G401.6 (cell line): ENCODE data around the gene RFX2.

Source experiments
- FAIRE-seq: peaks from 2 replicates; lab custom pipeline; 2012; peaks lifted over from hg19 to GRCh38; lab: Jason Lieb, UNC

The RFX2 gene

DNA sequence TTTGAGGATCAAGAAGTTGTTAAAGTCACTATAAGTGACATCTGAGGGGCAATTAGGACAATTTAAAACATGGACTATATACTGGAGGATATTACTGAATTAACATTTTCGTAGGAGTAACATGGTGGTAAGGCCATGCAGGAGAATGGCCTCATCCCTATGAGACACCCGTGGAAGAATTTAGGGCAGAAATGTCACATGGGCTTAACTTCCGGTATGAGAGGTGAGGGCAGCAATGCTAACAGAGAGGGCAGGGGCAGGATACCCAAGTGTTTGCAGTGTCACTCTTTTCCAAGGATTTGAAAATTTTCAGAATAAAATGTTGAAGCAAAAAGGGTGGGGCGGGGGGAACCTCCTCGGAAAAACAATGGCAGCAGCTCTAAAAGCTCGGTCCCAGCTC is 156.0 kb downstream of the RFX2 start:
- no peak for FAIRE-seq

DNA sequence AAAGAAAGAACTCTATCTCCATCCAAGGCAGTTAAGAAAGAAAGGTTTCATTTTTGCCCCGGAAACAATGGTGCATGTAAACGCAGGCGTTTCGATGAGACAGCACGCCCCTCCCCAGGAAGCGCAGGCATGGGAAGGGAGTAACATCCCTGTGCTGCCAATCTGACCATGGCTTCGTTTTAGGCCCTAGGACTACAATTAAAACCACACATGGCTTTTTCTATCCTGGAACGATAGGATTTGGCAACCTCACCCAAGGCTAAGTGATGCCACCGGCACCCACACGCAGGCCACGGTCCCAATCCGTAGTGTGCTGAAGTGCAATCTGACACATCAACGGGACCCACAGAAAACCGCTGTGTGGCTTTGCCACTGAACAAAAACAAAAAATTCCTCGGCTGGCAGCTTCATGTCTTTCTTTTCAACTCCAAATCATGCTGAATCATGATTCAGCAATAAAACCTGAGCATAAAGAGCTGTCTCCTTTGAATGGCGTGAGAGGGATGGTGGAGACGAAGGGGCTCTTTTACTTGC is 156.6 kb downstream of the RFX2 start:
- FAIRE-seq = no peak

DNA sequence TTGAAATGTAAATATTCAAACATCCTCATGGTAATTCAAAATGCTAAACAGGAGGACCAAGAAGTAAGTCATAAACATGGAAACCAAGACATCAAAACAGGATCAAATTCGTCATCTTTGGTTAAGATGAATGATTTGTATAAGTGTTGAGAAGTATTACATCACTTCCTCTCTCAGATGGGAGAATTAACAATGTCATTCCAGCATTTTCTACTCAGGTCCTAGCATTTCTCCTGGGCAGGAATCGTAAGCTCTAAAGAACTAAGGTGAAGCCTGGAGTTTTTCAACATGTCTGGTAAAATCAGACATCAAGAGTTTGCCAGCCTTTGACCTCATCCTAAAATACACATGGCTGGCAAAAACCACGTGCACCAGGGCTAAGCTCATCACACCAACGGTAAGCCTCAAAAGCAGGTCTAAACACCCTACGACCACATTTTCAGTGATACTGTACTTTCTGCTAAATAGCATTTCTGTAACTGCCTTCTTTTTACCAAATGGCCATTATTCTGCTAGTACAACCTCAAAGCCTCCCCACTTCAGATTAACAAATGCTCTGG is 157.2 kb downstream of the RFX2 start:
- no peak for FAIRE-seq

DNA sequence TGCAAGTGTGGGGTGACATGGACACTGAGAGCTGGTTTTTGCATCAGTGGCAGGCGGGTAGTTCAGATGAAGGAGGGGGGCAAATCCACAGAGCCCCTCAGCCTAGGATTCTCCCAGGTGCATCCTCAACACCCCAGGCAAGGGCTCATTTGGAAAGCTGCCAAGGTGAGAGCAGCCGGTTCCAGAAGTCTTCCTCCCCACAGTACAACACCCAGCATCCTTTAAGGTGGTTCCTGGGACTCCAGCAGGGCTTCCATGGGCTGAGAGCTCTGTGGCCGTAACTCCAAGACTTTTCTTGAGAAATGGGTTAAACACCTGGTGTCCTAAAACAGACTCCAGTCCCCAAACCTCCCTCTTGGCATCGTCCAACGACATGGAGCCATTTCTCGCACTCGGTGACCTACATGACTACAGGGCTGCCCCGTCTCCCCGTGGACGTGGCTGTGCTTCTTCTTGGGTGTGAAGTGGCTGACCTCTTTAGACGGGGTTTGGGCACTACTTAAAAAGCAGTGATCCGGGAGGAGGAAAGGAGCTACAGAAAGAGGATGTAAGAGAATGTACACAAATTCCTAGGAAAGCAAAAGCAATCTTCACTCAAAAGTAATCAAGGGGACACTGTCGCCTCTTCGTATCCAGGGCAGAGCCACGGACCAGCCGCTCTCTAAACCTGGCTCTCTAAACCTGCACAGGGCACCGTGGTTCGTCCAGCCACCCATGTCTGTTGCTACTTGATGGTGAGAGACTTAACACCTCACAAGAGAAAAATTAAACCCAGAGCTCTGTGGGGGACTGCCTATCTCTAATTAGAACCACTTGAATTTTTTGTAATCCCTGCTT is 157.9 kb downstream of the RFX2 start:
- no peak for FAIRE-seq

DNA sequence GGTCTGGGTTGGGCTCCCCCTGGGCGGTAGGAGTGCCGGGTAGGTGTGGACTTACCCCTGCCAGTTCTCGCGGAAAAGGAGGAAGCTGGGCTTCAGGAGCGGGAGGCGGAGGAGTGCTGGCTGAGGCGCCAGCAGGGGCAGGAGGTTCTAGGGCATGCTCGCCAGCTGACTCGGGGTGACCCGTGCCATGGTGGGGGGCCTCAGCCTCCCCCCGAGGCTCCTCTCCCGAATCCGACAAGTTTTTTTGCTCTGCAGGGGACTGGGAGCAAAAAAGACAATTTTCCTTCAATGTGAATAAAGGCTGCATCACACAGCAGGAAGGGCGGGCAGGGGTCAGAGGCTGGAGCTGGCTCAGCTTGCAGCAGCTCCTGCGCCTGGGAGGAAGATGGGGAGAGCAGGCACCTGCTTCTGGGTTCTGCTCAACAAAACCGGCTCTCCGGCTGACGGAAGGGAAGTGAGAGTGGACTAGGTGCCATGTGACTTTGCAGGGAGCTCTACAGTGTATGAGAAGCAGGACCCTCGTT is 158.9 kb downstream of the RFX2 start:
- FAIRE-seq = no peak

DNA sequence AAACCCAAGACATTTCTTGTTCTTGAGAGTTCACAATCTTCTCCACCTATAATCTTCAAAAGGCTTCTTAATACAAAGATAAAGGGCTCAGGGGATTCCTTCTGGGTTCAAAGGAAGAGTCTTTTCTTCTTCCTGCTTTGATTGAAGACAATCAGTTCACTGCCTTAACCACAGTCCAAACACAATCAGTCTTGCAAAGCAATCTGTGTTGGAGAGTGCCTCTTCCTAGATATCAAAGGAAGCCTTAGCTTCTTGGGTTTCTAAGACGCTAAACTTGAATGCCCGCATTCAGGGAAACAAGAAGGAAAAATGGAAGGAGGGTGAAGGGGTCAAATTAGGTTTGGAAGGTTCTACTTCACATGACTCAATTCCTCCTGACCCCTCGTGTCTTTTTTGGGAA is 159.6 kb downstream of the RFX2 start:
- FAIRE-seq = no peak

DNA sequence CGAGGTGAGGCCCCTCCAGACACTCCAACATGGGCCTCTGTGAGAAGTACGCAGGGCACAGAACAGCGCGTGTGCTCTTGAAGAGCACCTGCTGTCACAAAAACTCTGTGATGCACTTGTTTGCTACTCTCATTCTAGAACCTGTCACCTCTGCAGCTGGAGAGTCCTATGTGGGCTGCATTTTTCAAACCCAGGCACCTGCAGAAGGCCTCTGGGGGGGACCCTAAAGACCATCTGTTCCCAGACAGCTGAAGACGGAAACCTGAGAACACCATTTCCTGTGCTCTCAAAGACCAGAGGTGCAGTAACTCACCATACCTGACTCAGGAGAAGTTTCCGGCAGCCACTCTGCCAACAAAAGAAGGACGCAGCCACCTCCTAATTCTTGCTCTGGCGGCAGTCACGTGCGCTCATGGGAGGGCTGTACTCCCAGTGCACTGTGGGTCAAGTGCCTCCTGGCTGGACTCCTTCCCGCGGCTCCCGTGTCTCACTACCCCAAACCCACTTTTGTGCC is 160.5 kb downstream of the RFX2 start:
- FAIRE-seq = no peak

DNA sequence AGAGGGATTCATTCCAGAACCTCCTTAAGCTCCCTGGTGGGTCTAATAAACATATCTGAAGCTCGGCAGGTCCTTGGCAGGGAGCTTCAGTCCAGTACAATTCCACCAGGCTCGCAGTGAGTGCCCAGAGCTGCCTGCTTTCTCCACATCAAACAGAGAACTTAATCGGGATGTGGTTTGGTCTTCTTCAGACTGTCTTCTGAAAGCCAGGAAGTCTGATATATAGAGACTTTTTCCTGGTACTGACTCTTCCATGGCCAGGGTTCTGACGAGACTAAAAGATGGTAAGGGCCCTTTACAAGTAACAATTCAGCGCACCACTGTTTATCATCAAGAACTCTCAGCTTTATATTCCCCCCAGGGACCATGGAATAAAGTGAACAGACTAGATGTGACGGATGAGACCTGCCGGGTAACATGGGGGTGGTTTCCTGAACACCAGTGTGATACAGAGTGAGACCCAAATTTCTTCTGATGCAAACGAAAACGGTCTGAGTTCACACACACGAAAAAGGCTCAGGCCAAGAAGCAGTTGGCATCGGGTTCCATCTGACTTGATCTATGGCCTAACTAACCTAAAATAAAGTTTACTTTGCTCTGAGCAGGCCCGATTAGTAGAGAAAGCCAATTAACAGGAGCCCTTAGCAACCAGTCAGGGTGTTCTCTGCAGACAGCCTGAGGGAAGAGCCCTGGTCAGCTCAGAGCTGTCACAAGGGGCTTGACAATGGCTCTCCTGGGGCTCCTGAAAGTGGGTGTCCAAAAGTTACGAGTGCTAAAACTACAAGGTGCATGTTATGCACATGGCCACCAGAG is 161.3 kb downstream of the RFX2 start:
- FAIRE-seq = no peak

DNA sequence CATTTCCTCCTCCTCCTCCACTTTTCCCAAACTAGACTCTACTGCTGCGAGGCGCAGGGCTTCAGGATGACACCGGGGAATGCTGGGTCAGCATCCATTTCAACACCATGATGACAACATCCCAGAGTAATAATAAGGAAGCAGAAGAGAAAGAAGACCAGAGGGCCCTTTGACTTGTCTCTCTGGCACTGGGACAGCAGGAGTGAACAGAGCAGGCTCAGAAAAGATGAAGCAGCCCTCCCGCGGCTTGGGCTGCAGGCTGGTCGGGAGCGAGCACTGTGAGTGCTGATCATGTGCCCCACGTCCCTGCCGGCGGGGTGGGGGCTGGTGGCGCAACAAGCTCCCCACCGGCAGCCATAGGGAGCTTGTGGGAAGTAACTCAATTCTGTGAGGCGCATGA is 162.9 kb downstream of the RFX2 start:
- FAIRE-seq = no peak

DNA sequence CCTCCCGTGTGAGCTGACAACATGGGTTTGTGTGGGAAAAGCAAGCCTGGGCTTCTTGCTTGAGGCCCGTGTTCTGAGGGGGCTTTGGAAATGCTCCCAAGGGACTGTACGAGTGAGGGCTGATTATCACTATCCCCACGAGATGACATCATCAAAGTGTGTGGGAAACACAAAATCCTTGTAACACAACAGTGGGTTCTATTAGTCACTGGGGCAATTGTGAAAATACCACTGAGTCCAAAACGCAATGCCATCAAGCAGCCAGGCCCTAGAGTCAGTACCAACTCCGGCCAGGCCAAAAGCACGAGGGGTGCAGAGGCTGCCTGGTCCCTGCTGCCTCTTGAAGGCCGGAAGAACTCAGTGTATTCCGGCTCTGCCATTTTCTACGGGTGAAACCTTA is 166.7 kb downstream of the RFX2 start:
- no peak for FAIRE-seq
